Mesenteric fat pad (tissue), 1 donor: Measurements from ENCODE around the gene FAM171A1. TPM values are rescaled to one million over a fixed set of nuclear protein-coding genes. Genes with fewer than 3 reads are reported as not detected.
"Not testable (repeated sequence)": the region's sequence is repeated elsewhere in the genome, so short reads cannot be mapped to it uniquely, and the experiment has no call there.

Experiments used
- DNase-seq: peaks from one replicate; pipeline ENCODE4 v3.0.0-alpha.2; 2020; ENCODE audit warnings: low spot score
- long read RNA-seq: library from polyadenylated mRNA; unstranded; transcript quantifications from one replicate; pipeline ENCODE4 v2.0.0, GENCODE V29; 2020
- total RNA-seq: library from RNA; stranded (reverse); fragmentation: NEBNext Ultra II Directional; extraction: Animal tissue kit (Norgen Biotek cat#: 25700); gene quantifications from one replicate; pipeline ENCODE4 v1.2.1, GENCODE V29; 2021
- donor health status: DM: yes; HTN: yes; CAD: no.

Gene FAM171A1
- 36.2 TPM for total RNA-seq
- long read RNA-seq, transcript FAM171A1-201 (8 exons, 3,952 nt) = major isoform, 14 of 71 reads
- long read RNA-seq, partial matches to known transcripts = 10 of 71 reads
- long read RNA-seq, other reads (novel, unspliced or antisense) = 47 of 71 reads

DNA sequence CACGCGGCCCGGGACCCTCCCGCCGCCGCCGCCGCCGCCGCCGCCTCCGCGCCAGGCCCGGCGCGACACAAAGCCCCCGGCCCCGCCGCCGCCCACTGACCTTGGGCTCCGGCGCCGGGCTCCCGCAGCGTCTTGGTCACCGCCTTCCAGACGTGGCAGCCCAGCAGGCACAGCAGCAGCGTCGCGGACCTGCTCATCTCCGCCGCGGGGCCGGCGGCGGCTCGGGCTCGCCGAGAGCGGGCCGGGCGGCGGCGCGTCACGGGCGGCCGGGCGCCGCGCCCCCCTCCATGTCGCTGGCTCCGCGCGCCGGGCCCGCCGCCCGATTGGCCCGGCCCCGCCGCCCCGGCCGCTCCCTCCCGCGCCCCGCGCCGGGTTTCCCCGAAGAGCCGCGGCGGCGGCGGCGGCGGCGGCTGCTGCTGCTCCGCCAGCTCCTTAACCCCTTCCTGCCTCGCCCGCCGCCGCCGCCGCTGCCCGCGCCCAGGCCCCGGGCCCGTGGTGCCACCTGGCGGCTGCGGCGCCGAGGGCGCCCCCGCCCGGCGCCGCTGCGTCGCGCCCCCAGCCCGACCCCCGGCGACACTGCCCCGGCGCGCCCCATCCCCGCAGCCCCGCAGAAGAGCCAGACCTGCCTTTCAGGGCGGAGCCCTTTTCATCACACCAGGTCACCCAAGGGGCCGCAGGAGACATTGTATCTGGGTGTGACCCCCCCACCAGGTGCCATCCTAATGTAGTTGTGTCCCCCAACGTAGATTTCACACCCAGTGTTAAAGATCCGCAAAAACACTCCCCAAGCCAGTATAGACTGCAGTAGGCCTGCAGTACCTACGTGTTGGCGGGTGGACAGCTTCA lies at the start of gene FAM171A1:
TSS of gene FAM171A1 (minus strand) at position 434 of the 846 bp plus-strand sequence. CDS start at position 197, 237 bp downstream.
- peak; percentile 88 for DNase-seq

GRCh38 chr10:15420858-15421257 lies 49.8 kb upstream of the FAM171A1 start:
- DNase-seq = no peak

GRCh38 chr10:15419279-15419874 lies 48.3 kb upstream of the FAM171A1 start:
- DNase-seq = no peak

GRCh38 chr10:15416034-15416433 lies 44.9 kb upstream of the FAM171A1 start:
- no peak for DNase-seq

DNA sequence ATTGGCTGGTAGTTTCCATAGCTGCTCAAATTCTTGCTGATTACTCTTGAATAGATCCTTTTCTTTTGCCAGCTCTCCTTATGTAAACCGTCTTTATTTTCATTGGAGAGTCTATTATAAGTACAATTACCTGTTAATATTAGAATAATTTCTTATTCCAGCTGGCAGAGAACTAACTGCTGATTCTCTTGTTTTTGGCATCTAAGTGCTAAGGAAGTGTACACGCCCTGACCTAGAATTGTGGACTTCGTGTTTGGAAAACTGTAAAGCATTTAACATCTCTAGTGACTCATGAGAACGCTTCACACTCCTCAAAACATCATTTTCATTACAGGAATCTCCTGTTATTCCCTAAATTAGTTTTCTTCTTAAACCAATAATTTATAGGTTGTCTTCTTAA lies 39.9 kb upstream of the FAM171A1 start:
- DNase-seq = no peak

DNA sequence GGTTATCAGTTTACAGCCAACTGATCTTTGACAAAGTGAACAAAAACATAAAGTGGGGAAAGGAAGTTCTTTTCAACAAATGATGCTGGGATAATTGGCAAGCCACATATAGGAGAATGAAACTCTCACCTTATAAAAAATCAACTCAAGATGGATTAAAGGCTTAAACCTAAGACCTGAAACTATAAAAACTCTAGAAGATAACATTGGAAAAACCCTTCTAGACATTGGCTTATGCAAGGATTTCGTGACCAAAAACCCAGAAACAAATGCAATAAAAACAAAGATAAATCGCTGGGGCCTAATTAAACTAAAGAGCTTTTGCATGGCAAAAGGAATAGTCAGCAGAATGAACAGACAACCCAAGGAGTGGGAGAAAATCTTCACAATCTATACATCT lies 38.3 kb upstream of the FAM171A1 start:
- DNase-seq = not testable (repeated sequence)

GRCh38 chr10:15408557-15408956 lies 37.5 kb upstream of the FAM171A1 start:
- no peak for DNase-seq

- DNase-seq = no peak
These were observed 34.2 kb upstream of the FAM171A1 start for GRCh38 chr10:15405319-15405718.

- no peak for DNase-seq
These were observed 30.3 kb upstream of the FAM171A1 start for GRCh38 chr10:15401382-15401781.

DNA sequence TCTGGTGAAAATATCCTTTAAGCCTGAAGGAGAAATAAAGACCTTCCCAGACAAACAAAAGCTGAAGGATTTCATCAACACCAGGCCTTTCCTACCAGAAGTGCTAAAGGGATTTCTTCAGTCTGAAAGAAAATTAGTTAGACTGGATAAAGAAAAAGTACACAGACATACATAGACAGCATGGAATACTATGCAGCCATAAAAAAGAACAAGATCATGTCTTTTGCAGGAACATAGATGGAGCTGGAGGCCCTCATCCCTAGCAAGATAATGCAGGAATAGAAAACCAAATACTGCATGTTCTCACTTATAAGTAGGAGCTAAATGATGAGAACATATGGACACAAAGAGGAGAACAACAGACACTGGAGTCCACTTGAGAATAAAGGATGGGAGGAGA lies 29.4 kb upstream of the FAM171A1 start:
- DNase-seq = not testable (repeated sequence)

GRCh38 chr10:15399060-15399661 lies 28.1 kb upstream of the FAM171A1 start:
- no peak for DNase-seq

- no peak for DNase-seq
These were observed 24.8 kb upstream of the FAM171A1 start for GRCh38 chr10:15395935-15396334.

DNA sequence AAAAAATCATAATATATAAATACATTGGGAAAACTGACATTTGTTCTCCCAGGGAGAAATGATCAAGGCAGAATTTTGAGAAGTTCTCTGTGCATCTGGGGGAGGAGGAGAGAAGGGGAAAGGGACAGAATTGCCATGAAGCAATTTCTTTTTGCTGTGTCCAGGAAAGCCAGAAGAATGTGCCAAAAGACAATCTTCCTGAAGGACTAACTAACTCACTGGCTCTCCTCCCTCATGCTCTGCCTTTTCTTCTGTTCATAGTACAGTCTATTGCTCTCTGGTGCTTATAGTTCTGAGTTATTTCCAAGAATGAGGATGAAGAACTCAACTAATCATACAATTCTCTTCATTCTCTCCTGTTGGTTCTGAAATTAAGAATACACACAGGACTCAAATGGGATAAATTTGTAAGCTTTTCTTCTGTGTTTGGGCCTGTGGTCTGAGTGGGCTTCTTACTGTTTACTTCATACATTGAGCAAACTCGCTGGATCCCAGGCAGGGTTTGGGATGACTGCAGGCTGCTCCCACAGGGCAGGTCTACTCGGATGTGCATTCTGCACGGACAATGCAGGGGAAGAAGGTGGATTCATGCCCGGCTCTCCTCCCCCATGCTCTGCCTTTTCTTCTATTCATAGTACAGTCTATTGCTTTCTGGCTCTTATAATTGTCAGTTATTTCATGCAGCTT lies 22.2 kb upstream of the FAM171A1 start:
- peak; percentile 59 for DNase-seq

- DNase-seq = no peak
These were observed 20.4 kb upstream of the FAM171A1 start for GRCh38 chr10:15391491-15391890.

GRCh38 chr10:15388172-15388571 lies 17.1 kb upstream of the FAM171A1 start:
- not testable (repeated sequence) for DNase-seq

DNA sequence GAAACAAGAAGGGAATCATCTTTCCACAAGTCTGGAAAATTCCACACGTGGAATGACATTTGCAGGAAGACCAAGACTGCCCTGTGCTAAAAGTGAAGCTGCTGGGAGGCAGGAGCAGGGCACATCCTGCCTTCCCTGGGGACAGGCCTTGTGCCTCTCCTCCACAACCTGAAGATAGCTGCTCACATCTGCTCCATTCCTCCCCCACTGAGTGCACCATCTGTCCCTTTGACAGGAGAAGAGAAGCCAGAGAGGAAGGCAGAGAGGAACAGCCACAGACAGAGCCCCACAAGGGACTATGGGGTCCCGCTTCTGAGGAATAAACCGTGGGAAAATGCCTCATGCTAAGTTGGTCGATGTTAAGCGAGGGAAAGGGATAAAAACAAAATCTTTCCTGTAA lies 15.9 kb upstream of the FAM171A1 start:
- DNase-seq = peak; percentile 43

GRCh38 chr10:15385552-15386455 lies 14.7 kb upstream of the FAM171A1 start:
- DNase-seq = peak; percentile 43

DNA sequence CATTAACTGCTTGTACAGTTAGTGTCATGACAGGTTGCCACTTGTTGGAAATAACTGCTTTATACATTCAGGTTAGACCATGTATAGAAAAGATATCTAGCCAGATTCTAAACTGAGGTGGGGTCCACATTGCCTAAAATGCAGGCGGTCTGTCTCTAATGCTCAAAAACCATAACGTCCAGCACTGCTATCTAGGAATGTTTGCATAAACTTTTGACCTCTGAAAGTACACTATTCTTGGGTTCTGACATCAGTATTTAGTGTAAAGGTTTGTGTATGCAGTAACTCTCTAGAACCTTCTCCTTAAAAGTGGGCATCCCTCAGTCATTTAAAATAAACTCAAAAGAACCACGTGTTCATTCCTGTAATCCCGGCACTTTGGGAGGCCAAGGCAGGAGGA lies 10.3 kb upstream of the FAM171A1 start:
- no peak for DNase-seq

DNA sequence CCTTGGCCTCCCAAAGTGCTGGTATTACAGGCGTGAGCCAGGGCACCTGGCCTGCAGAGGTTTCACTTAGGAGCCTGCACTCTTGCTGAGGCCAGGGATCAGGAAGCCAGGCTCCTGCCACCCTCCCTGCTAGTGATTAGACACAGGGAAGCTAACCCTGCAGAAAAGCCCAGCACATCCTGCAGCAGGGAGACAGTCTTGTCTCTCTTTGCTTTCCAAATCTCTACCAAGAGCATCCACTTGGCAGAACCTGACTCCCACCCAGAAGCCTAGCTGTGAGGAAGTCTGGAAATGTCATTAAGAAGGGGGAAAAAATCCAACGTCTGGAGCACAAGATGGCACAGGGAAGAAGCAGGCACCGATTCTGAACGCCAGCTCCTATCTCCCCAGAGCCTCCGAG lies 8.0 kb upstream of the FAM171A1 start:
- peak; percentile 62 for DNase-seq

DNA sequence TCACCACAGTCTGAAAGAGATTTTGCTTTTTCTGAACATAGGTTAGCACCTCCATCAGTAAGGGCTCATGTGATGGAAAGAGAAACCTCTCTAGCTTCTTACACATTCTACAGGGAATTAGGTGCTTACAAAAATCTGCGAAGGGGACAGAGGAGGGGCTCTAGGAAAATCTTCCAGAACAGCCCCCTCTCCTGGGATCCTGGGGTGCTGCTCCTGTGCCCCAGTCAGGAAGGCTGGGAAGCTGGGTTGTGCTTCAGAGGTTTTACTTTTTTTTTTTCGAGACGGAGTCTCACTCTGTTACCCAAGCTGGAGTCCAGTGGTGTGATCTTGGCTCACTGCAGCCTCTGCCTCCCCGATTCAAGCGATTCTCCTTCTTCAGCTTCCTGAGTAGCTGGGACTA lies 7.5 kb upstream of the FAM171A1 start:
- DNase-seq = no peak
